BE2C (cell line): Measurements from ENCODE around the gene SOX9.

ENCODE experiments used
- DNase-seq: peaks from one replicate; pipeline ENCODE4 v3.0.0-alpha.2; 2020
- H3K27me3 ChIP-seq: fragments of 250-450 bp; sonication (Bioruptor Pico); 2 replicates; pipeline ENCODE4 v1.5.1; 2020; ENCODE audit warnings: mild to moderate bottlenecking
- H3K36me3 ChIP-seq: fragments of 250-450 bp; sonication (Bioruptor Pico); 2 replicates; pipeline ENCODE4 v1.5.1; 2020; ENCODE audit warnings: mild to moderate bottlenecking
- H3K4me1 ChIP-seq: fragments of 250-450 bp; sonication (Bioruptor Pico); 2 replicates; pipeline ENCODE4 v1.5.1; 2020
- H3K4me3 ChIP-seq: 2 replicates; pipeline ENCODE4 v1.5.1; 2011; ENCODE audit warnings: low read depth, low read length
- H3K9me3 ChIP-seq: fragments of 250-450 bp; sonication (Bioruptor Pico); 2 replicates; pipeline ENCODE4 v1.5.1; 2020
- TF ChIP-seq, protein P1 (sequence below): IDR thresholded peaks from 2 replicates; pipeline ENCODE4 v1.5.1; 2012; ENCODE audit warnings: mild to moderate bottlenecking, low read depth, low read length

SOX9 gene

DNA sequence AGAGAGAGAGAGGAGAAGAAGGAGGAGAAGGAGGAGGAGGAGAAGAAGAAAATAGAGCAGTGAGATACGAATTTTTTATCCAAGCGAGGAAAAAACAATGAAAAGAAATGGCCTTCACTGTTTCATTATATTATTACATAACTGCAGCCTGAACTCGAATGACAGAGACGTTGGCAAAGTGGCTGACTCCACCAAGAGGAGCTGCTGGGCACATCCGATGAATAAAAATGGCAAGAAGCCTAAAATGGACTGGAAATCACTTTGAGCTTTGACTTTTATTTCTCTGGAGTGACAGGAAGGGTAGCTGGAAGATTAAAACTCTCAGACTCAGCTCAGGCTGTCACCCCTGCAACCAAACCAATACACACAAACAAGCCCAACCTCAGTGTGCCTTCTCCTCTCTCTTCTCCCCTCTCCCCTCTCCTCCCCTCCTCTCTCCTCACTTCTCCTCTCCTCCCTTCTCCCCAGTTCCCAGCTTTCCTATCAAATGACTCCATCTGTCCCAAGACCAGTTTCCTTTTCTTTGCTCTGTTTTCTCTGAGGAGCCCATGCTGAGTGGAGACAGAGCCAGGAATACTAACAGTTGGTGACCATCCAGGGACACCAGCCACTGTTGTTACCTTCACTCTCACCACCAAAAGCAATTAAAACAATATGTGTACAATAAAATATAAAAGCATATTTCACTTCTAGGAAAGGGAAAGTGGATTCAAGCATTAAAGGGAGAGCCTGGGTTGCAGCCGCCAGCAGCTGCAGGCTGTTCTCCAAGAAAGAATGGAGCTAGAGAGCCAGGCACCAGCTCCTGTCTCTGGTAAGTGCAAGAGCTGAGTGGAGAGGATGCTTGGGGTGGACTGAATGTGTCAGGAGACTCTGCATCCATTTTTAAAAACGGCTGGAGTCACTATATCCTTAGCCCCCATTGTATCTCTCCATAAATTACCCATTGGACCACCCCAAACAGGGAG, 51.2 kb downstream of the SOX9 start:
- no peaks in the 10 kb centered on the region for H3K36me3 ChIP-seq
- no peak overlapping the region for H3K4me3 ChIP-seq
- H3K9me3 ChIP-seq = no peaks in the 10 kb centered on the region
- TF ChIP-seq, protein P1, sequence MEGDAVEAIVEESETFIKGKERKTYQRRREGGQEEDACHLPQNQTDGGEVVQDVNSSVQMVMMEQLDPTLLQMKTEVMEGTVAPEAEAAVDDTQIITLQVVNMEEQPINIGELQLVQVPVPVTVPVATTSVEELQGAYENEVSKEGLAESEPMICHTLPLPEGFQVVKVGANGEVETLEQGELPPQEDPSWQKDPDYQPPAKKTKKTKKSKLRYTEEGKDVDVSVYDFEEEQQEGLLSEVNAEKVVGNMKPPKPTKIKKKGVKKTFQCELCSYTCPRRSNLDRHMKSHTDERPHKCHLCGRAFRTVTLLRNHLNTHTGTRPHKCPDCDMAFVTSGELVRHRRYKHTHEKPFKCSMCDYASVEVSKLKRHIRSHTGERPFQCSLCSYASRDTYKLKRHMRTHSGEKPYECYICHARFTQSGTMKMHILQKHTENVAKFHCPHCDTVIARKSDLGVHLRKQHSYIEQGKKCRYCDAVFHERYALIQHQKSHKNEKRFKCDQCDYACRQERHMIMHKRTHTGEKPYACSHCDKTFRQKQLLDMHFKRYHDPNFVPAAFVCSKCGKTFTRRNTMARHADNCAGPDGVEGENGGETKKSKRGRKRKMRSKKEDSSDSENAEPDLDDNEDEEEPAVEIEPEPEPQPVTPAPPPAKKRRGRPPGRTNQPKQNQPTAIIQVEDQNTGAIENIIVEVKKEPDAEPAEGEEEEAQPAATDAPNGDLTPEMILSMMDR = no peak
- no peaks in the 10 kb centered on the region for H3K27me3 ChIP-seq
- DNase-seq = no peak
- peaks cover 8% of the 10 kb centered on the region; the same call in 1 of the 2 replicates for H3K4me1 ChIP-seq

DNA sequence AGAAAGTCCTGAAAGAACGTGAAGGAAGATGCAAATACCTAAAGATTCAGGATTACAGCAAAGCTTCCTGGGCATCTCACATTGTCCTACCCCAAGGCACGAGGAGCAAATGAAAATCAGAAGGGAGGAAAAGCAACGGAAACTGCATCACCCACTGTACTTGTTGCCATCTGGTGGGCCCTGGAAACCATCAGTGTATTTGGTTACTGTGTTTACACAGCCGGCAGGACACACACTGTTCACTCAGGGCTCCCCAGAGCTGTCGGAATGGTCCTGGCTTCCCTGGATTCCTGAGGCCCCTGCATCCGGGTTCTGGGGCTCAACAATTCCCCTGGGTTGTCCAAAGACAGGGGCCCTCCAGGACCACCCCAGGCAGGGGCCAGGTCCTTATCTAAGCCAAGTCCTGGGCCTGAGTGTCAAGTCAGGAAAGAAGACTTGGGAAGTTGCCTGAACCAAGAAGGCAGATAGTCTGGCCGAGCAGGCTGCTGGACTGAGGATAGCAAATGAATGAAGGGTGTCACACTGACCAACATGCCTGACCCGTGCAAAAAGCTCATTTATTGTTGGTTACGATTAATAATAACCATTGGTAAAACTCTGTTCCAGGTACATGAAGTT, 52.8 kb downstream of the SOX9 start:
- Histone ChIP-seq H3K4me1 (peaks cover 8% of the 10 kb centered on the region; the same call in 1 of the 2 replicates), H3K4me3 (no peak overlapping the region), H3K27me3 (no peaks in the 10 kb centered on the region), H3K9me3 (no peaks in the 10 kb centered on the region), H3K36me3 (no peaks in the 10 kb centered on the region)
- no peak for DNase-seq
- TF ChIP-seq, protein P1 = no peak

DNA sequence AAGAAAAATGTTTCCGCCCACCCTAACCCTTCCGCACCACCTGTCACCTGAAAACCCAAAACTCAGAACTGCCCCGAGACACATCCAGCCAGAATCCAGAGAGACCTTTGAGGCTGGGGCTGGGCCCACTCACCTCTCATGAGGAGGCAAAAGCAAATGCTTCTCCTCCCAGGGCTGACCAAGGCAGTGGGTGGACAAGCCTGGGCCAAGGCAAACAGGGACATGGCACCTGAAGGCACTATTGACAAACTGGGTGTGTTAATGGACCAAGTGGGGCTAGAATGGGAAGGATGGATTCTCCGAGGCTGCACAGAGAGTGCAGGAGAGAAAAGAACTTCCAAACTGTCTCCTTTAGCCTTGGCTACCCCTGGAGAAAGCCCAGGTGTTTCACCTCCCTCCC, 54.4 kb downstream of the SOX9 start:
- Histone ChIP-seq H3K36me3 (no peaks in the 10 kb centered on the region), H3K4me1 (peaks cover 8% of the 10 kb centered on the region; the same call in 1 of the 2 replicates), H3K4me3 (no peak overlapping the region), H3K27me3 (no peaks in the 10 kb centered on the region), H3K9me3 (no peaks in the 10 kb centered on the region)
- TF ChIP-seq, protein P1 = no peak
- DNase-seq = no peak
